ENCODE data around the gene CST8.
"Not testable (repeated sequence)": the region's sequence is repeated elsewhere in the genome, so short reads cannot be mapped to it uniquely, and the experiment has no call there.

Gene CST8, protein sequence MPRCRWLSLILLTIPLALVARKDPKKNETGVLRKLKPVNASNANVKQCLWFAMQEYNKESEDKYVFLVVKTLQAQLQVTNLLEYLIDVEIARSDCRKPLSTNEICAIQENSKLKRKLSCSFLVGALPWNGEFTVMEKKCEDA

DNA sequence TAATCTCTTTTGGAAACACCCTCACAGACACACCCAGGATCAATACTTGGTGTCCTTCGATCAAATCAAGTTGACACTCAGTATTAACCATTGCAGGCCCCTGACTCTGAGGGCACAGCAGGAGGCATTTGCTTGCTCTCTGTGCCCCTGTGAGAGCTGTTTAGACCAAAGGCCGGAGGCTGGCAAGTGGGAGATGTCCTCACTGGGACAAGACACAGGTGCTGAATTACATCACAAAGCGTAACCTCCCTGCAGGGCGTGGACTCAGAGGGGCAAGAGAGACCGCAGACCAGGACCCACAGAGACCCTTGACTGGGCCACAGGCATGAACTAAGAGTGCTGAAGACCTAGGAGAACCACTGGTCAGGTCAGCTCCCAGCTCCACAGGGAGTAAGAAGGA is at the start of gene CST8:
TSS of gene CST8 (plus strand) at position 301 of the 400 bp plus-strand sequence. CDS start 551 bp downstream, outside the sequence.
- DNase-seq (ENCODE audit: low read depth in 2 of 2): no peak

DNA sequence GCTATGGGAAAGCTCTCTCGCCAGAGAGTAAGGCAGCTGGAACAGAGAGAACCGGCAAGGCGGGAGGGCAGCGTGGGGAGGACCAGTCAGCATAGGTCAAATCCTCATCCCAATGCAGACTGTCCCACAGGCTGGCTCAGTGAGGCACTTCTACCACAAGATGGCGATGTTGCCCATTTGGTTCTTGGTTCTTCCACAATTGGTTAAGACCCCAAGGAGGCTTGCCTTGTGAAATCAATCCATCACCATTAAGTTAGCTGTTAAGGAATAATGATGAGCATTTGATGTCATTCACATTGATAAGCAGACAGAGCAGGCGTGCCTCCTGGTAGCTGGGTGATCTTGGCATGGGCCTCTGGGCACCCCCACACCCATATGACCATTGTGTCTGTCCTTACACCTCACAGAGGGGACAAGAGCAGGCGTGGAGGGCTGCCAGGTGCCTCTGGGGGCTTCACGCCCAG is 49.0 kb upstream of the CST8 start:
- peak; percentile 27 to 29 for DNase-seq (ENCODE audit: low read depth in 2 of 2)

DNA sequence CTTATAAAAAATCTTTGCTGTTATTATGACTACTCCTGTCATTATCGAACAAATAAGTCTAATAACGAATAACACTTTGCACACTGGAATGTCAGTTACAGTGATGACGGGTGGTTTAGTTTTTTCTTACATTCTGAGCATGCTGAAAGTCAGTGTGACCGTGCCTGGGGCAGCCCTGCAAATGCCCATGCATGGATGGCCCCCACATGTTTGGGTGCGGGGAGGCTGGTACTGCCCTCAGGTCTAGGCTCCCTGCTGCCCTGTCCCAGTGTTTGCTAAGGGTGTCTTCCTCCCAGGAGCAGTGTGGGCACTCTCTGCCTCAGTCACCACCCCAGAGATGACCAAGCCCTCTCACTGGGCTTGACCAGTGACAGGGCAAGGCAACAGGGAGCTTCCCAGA is 48.5 kb upstream of the CST8 start:
- no peak for DNase-seq (ENCODE audit: low read depth in 2 of 2)

DNA sequence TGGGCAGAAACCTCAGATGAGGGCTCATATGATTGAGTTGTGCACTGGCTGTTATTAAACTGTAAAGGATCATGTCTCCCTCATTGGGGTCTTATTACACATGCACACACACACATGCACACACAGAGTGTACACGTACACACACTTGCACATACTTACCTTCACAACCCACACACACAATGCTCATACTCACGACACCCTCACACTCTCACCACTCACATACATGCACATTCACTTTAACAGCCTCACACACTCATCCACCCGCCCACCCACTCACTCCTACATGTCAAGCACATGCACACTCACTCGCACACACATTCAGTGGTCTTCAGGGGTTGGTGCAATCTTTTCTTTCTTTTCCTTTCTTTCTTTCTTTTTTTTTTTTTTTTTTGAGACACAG is 46.1 kb upstream of the CST8 start:
- no peak for DNase-seq (ENCODE audit: low read depth in 2 of 2)

DNA sequence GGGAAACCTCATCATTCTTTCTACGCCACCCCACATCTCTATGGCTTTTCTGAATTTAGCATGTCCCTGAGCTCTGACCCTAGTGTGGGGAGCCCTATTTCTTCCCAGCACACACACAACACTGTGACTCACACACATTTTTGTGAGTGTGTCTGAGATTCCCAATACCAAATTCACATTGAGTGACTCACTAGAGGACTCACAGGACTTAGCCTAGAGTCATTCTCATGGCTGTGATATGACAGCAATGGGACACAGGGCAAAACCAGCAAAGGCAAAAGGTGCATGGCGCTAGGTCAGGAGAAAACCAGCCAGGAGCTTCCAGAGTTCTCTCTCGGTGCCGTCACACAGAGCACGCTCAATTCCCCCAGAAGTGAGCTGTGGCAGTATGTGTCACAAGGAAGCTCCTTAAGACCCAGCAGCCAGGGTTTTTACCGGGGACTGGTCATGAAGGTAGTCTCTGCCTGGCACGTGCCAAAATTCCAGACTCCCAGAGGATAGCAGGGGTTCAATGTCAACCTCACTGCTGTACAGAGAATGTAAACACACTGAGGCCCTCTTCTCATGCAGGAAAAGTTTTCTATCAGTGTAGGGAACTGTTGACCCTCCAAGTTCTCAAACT is 45.2 kb upstream of the CST8 start:
- DNase-seq (ENCODE audit: low read depth in 2 of 2): no peak

DNA sequence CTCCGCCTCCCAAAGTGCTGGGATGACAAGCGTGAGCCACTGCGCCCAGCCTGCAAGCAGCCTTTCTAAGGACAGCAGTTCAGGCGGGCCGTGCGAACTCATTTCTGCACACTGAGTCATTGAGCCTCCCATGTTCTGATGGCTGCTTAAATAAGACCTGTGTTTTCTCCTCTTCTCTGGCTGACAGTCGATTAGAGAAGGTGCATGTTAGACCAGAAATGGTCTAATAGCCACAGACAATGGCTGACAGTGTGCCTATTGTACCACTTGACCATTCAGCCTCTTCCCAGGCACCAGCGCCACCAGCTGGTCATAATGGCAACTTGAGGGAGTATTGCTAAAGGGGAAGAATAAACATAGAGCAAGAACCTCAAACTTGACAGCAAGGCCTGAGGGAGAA is 44.4 kb upstream of the CST8 start:
- DNase-seq (ENCODE audit: low read depth in 2 of 2): no peak

DNA sequence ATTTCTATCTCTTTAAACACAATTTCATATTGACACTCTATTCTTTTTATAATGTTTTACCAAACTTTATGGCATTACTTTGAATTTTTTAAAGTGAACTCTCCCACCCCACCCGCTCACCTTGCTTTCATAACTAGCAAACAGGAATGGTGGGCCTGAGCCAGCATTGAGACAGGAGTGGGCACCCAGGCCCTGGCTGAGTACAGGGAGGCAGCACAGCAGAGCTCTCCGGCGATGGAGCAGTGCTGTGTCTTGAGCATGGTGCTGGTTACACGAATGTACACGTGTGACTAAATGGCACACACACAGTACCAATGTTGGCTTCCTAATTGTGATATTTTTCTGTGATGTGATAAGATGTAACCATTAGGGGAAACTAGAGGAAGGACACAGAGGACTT is 42.8 kb upstream of the CST8 start:
- DNase-seq (ENCODE audit: low read depth in 2 of 2): no peak

DNA sequence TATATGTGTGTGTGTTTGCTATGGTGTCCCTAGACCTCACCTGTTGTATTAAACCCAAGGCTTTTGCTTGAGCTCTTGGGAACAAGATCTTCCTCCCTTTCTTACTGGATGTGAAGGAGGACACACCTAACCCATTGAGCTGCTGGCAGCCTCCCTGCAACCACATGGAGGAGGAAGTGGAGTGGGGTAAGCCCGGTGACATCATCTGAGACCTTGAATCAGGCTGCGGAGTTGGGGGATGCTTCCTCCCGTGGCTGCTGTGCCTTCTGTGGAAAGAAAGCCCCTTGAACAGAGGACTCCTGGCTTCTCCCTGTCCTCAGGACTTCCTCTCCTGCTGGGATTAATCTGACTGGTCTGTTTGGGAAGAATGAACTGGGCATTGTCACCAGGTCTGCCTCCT is 41.5 kb upstream of the CST8 start:
- DNase-seq (ENCODE audit: low read depth in 2 of 2): no peak

DNA sequence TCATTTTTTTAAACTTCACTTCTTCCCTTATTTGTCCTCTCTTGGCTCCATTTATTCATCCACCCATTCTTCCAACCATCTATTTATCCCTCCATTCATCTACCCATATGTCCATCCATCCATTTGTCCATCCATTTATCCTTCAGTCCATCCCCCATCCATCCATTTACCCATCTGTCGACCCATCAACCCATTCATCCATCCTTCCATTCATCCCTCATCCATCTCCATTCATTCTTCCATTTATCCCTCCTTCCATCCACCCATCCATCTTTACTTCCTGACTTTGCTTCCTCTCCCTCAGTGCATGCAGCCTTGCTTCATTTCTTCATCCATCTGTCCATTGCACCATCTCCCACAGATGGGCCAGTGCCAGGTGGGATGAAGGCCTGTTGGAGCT is 40.0 kb upstream of the CST8 start:
- no peak for DNase-seq (ENCODE audit: low read depth in 2 of 2)

DNA sequence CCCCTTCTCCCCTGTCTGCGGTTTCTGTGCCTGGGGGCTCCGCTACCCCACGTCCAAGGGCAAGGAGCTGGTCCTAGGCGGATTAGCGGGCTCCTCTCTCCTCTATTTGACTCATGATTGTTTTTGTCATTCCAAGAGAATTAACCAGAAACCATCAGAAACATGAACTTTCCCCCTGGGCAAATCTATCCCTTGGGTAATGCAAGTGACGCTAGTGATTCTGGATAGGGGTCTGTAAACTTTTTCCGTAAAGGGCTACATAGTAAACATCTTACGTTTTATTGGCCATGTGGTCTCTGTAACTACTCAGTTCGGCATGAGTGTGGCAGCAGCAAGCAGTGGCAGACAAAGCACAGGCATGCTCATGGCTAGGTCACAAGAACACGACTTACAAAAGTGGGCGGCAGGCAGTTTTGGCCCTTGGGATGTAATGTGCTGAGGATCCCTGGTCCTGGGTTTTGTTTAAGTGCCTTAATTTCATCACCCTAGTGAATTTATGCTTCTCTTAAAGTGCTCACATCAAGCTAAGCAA is 38.9 kb upstream of the CST8 start:
- DNase-seq (ENCODE audit: low read depth in 2 of 2): no peak

DNA sequence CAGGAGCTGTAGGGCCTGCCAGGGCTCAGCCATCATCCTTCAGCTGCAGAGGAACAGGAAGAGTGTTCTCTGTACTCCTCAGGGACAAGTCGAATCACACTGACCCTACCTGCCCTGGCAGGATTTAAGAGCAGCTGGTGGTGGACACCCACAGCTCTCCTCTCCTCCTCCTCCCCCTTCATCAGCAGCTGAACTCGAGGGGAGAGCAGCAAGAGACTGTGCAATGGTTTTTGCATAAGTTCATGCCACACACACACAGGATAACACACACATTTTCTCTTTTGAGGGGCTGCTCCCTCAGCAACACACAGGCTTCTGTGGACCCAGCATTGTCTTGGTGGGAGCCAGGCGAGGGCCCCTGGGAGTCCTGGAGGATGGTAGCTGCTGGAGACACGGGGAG is 38.1 kb upstream of the CST8 start, which contains the start of gene CST11:
TSS of gene CST11 (minus strand) at position 101 of the 400 bp plus-strand sequence. CDS start at position 36, 65 bp downstream.
- no peak for DNase-seq (ENCODE audit: low read depth in 2 of 2)

DNA sequence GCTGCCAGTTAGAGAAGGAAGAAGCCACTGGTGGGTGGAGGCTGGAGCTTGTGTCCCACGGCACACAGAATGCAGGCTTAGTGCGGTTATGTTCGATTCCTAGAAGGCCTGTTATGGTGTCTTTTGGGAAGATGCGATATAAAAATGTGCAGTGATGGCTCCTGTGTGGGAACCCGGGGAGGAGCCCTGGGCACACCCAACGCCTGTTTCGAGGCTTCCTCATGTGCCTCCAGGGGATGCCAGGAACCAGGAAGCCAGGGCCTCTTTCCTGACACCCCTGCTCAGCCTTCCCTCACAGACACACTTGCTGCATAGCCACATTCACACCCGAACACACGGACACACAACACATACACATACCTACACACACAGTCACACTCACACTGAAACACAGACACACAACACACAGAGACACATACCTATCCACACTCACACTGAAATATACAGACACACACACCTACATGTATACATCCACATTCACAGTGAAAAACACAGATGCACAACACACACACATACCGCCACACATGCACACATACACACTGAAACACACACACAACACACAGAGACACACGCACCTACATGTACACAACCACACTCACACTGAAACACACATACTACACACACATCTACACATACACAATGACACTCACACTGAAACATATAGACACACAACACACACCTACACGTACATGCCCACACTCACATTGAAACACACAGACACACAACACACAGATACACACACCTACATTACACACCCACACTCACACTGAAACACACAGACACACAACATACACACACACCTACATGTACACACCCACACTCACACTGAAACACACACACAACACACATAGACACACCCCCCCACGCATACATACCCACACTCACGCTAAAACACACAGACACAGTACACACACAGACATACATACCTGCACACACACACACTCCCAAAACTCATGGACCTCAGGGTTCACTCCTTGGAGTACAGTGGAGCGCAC is 37.1 kb upstream of the CST8 start:
- DNase-seq (ENCODE audit: low read depth in 2 of 2): no peak

DNA sequence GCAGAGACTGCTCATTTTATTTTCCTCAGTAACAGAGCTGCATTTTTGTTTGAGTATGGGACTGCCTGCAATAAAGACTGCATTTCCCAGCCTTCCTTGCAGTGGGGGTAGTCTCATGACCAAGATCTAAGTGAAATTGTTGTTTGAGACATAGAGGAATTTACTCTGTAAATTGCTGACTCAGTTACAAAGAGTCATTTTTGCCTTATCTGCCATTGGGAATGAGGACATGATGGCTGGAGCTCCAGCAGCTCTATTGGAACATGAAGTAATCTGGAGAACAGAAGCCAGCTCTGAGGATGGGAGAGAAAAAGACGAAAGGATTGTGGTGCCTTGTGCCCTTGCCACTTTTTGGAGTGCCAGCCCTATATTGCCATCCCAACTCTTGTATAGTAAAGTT is 36.1 kb upstream of the CST8 start:
- no peak for DNase-seq (ENCODE audit: low read depth in 2 of 2)

DNA sequence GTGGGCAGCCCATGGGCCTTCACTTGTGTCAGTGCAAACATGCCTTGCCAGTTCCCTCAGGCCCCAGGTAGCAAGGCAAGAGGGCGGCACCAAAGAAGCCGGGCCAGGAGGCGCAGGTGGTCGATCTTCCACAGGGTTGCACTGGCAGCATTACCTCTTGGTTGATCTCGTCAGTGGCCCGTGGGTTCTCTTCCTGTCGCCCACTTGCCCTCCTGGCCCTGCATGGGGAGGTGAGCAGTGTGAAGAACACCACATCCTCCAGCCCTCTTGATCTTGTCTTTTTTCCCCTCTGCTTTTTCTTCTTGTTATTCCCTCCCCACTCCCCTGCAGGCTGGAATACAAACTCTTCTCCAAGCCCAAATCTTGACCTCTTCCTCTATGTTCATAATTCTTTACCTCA is 35.3 kb upstream of the CST8 start:
- no peak for DNase-seq (ENCODE audit: low read depth in 2 of 2)

DNA sequence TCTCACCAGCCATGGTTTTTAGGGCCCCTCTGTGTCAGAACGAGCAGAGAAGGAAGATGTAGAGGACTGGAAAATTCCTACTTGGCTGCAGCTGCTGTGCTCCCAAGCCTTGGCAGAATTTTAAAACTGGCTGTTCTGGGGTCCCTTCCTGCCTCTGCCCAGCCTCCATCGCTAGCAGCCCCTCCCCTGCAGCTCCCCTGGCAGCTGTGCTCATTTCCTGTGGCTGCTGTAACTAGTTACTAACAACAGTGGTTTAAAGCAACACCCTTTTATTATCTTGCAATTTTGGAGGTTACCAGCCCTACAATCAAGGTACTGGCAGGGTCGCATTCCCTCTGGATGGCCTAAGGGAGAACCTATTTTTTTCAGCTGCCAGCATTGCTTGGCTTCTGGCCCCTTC is 34.5 kb upstream of the CST8 start:
- no peak for DNase-seq (ENCODE audit: low read depth in 2 of 2)

DNA sequence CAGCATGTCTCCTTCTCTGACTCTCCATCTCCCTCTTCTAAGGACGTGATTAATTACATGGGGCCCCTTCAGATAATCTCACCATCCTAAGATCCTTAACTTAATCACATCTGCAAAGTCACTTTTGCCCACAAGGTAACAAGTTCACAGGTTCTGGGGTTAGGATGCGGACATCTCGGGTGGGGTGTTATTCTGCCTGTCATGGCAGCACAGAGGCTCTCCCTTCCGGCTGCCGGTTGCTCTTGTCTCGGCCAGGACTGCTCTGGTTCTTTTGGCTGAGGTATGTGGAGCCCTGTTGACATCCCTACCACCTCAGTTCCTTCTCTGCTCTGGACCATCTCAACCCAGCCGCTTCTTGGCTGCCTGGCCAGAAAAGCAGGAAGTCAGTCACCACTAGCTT is 34.0 kb upstream of the CST8 start:
- DNase-seq (ENCODE audit: low read depth in 2 of 2): no peak

DNA sequence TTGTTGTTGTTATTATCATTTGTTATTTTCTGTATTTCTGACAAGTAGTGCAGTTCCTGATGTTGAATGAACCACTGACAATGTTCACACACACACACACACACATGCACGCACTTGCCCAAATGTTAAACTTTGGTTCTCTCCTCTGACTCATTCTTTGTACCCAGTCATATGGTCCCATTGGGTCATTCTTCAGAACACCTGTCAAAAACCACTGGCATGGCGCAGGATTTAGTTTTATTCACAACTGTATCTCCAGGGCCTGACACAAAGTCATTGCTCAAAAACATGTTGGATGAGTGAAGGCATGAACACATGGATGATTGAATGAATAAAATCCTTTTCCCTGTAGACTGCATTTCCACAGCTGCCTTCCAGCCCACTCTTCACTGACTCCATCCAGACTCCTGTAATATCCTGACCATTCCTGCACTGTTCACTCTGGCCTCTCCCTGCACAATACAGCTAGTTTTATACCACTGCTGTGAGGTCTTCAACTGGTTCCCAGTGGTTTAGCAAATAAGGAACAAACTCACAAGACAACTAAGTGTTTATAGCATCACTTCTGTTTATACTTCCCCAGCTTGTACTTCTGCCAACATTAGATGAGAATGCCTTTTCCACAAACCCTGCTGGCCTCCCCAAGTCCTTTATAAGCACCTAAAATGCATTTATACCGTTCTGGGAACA is 31.3 kb upstream of the CST8 start:
- DNase-seq (ENCODE audit: low read depth in 2 of 2): no peak

DNA sequence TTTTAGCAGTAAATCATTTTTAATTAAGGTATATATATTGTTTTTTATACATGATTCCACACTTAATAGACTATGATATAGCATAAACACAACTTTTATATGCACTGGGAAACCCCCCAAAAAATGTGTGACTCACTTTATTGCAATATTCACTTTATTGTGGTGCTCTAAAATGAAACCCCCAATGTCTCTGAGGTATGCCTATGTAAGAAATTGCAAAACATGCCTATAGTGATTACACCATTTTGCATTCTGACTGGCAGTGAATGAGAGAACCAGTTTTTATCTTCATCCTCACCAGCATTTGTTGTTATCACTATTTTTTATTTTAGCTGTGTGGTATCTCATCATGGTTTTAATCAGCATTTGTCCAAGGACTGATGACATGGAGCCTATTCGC is 29.7 kb upstream of the CST8 start:
- DNase-seq (ENCODE audit: low read depth in 2 of 2): no peak

DNA sequence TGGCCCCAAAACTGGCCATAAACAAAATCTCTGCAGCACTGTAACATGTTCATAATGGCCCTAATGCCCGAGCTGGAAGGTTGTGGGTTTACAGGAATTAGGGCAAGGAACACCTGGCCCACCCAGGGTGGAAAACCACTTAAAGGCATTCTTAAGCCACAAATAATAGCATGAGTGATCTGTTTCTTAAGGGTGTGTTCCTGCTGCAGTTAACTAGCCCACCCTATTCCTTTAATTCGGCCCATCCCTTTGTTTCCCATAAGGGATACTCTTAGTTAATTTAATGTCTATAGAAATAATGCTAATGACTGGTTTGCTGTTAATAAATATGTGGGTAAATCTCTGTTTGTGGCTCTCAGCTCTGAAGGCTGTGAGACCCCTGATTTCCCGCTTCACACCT is 24.0 kb upstream of the CST8 start:
- not testable (repeated sequence) for DNase-seq (ENCODE audit: low read depth in 2 of 2)

DNA sequence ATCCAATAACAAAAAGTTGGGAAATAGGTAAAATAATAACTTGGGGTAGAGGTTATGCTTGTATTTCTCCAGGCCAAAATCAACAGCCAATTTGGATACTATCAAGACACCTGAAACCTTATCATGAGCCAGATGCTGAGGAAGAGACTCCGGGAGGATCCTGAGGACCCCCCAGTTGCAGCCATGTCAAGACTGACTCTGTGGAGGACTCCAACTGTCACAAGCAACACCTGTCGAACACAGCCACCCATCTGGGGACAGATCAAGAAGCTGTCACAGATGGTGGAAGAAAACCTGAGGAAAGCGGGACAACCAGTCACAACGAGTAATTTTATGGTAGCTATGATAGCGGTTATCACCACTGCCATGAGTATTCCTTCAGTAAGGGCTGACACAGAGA is 18.6 kb upstream of the CST8 start:
- DNase-seq (ENCODE audit: low read depth in 2 of 2): not testable (repeated sequence)

DNA sequence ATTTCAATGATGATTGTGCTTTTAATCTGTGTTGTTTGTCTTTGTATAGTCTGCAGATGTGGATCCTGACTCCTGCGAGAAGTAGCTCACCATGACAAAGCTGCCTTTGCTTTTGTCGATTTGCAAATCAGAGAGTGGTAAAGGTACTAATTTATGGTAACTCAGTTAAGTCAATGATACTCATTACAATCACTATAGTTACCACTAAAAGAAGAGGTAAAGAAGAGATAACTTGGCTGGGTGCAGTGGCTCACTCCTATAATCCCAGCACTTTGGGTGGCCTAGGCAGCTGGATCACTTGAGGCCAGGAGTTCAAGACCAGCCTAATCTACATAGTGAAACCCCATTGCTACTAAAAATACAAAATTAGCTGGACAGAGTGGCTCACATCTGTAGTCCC is 17.6 kb upstream of the CST8 start:
- DNase-seq (ENCODE audit: low read depth in 2 of 2): not testable (repeated sequence)

DNA sequence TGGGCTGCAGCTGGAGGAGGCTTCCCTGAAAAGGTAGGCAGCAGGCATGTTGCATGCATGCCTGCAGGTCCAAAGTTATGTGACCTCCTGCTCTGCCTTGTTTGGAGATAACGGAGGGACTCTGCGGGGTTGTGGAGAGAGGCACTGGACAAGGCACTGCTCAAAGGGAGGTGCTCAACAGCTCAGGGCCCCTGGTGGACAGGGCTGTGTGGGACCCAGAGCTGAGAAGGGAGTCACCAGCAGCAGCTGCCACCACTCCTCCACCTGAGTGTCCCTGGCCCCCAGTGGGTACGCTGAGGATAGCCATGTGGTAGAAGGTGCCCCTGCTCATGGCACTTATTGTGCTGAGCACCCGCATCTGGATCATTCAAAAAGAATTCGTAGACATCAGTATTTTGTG is 15.5 kb upstream of the CST8 start:
- DNase-seq (ENCODE audit: low read depth in 2 of 2): no peak
